Gastrocnemius medialis (tissue), 4 donors: ENCODE measurements around the gene AHDC1.

ENCODE experiments used
- POLR2A ChIP-seq, 2 donors: fragments of 450-650 bp; IDR thresholded peaks; one replicate each; pipeline ENCODE4 v1.6.1; 2017; ENCODE audit warnings: antibody characterized with exemption in 2 of 2, mild to moderate bottlenecking in 2 of 2, moderate library complexity in 2 of 2
- TF ChIP-seq, protein P1 (sequence below), 5 experiments: fragments of 450-650 bp in 3 of 5; fragments of 200-600 bp in 2 of 5; sonication (generic) in 2 of 5; IDR thresholded peaks in 4 of 5; conservative IDR thresholded peaks in 1 of 5; 1 replicate in 4 of 5; 2 replicates in 1 of 5; pipeline ENCODE4 v1.5.1; 2016 to 2019; ENCODE audit warnings: antibody characterized with exemption in 5 of 5, mild to moderate bottlenecking in 3 of 5, moderate library complexity in 3 of 5

DNA sequence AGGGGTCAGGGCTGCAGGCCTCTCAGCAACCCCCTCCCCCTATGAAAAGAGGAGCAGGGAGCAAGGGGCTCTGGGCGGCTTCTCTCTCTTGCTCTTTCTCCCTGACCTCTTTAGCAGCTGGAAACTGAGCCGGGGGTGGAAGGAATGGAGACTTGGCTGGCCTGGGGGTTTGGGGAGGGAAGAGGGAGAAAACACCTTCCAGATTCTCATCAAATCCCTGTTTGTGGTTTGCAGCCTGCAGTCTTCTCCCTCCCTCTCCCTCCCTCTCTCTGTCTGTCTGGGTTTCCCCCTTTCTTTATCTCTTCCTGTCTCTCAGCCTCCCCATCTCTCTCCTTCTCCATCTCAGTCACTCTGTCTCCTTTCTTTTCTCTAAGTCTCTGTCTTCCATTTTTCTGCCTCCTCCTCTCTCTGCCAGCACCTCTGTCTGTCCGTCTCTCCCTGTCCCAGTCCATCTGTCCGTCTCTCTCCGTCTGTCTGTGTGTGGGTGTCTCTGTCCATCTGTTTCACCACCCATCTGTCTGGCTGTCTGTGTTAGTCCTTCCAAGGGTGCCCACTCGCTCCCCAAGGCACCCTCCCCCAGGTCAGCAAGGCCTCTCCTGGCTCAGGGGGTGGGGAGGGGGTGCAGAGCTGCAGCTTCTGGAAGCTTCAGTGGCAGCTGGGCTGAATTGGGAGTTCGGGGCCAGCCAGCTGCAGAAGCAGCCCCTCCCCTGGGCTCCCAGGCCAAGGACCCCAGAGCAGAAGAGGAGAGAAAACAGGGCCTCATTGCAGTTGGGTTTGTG is 6.2 kb downstream of the AHDC1 start:
- TF ChIP-seq, protein P1, sequence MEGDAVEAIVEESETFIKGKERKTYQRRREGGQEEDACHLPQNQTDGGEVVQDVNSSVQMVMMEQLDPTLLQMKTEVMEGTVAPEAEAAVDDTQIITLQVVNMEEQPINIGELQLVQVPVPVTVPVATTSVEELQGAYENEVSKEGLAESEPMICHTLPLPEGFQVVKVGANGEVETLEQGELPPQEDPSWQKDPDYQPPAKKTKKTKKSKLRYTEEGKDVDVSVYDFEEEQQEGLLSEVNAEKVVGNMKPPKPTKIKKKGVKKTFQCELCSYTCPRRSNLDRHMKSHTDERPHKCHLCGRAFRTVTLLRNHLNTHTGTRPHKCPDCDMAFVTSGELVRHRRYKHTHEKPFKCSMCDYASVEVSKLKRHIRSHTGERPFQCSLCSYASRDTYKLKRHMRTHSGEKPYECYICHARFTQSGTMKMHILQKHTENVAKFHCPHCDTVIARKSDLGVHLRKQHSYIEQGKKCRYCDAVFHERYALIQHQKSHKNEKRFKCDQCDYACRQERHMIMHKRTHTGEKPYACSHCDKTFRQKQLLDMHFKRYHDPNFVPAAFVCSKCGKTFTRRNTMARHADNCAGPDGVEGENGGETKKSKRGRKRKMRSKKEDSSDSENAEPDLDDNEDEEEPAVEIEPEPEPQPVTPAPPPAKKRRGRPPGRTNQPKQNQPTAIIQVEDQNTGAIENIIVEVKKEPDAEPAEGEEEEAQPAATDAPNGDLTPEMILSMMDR (IDR thresholded peaks at IDR 0.05 in 4 of 5, conservative IDR thresholded peaks at IDR 0.05 in 1 of 5) = no peak
- TF ChIP-seq POLR2A (IDR thresholded peaks at IDR 0.05) = no peak
